GM12891 (cell line): ENCODE results near the gene ATR.

ENCODE experiments used
- DNase-seq: peaks from one replicate; pipeline ENCODE4 v3.0.0; 2011; ENCODE audit warnings: low spot score; ENCODE audit not compliant: insufficient read length
- FAIRE-seq: peaks from 2 replicates; lab custom pipeline; 2011; peaks lifted over from hg19 to GRCh38; lab: Jason Lieb, UNC
- PAX5 ChIP-seq: IDR thresholded peaks from 2 replicates; pipeline ENCODE4 v1.6.1; 2011; ENCODE audit warnings: low read length, moderate library complexity, mild to moderate bottlenecking; ENCODE audit not compliant: insufficient read depth, severe bottlenecking
- POLR2A ChIP-seq: IDR thresholded peaks from 2 replicates; pipeline ENCODE4 v1.6.1; 2011; ENCODE audit warnings: low read depth, low read length, control low read depth
- POLR2AphosphoS5 ChIP-seq: IDR thresholded peaks from 2 replicates; pipeline ENCODE4 v1.6.1; 2011; ENCODE audit warnings: low read depth, low read length, control low read depth
- POU2F2 ChIP-seq: IDR thresholded peaks from 2 replicates; pipeline ENCODE4 v1.6.1; 2011; ENCODE audit warnings: low read depth, mild to moderate bottlenecking, control low read depth, low read length, moderate library complexity
- SPI1 ChIP-seq: IDR thresholded peaks from 2 replicates; pipeline ENCODE4 v1.6.1; 2011; ENCODE audit warnings: low read depth, low read length, control low read depth
- TAF1 ChIP-seq: IDR thresholded peaks from 2 replicates; pipeline ENCODE4 v1.6.1; 2011; ENCODE audit warnings: low read depth, low read length, control low read depth

ATR gene

GRCh38 chr3:142500211-142500610, 78.3 kb downstream of the ATR start:
- FAIRE-seq (no peak), DNase-seq (no peak)
- TF ChIP-seq SPI1 (no peak), TAF1 (no peak), POLR2A (no peak), POU2F2 (no peak), POLR2AphosphoS5 (no peak), PAX5 (no peak)

GRCh38 chr3:142498397-142499180, 79.9 kb downstream of the ATR start:
- no peak for DNase-seq
- FAIRE-seq = peak; percentile 35
- TF ChIP-seq TAF1 = no peak
- TF ChIP-seq SPI1 = no peak
- TF ChIP-seq PAX5 = no peak
- no peak for TF ChIP-seq POLR2A
- no peak for TF ChIP-seq POU2F2
- TF ChIP-seq POLR2AphosphoS5 = no peak

GRCh38 chr3:142497729-142498128, 80.8 kb downstream of the ATR start:
- FAIRE-seq (no peak), DNase-seq (no peak)
- TF ChIP-seq POLR2AphosphoS5 (no peak), SPI1 (no peak), PAX5 (no peak), POLR2A (no peak), TAF1 (no peak), POU2F2 (no peak)

GRCh38 chr3:142495103-142495502, 83.4 kb downstream of the ATR start:
- FAIRE-seq (no peak), DNase-seq (no peak)
- TF ChIP-seq PAX5 = no peak
- TF ChIP-seq POLR2A = no peak
- no peak for TF ChIP-seq SPI1
- TF ChIP-seq POU2F2 = no peak
- no peak for TF ChIP-seq POLR2AphosphoS5
- TF ChIP-seq TAF1 = no peak

GRCh38 chr3:142492184-142492583, 86.3 kb downstream of the ATR start:
- TF ChIP-seq TAF1 (no peak), POLR2A (no peak), PAX5 (no peak), SPI1 (no peak), POLR2AphosphoS5 (no peak), POU2F2 (no peak)
- DNase-seq (no peak), FAIRE-seq (no peak)

- FAIRE-seq (no peak), DNase-seq (no peak)
- TF ChIP-seq TAF1 (no peak), POLR2A (no peak)
These were observed 88.8 kb downstream of the ATR start for GRCh38 chr3:142489572-142490323.

- no peak for FAIRE-seq
- TF ChIP-seq PAX5 (no peak), TAF1 (no peak), SPI1 (no peak), POLR2A (no peak), POLR2AphosphoS5 (no peak), POU2F2 (no peak)
These were observed 93.6 kb downstream of the ATR start for GRCh38 chr3:142484912-142485435.

GRCh38 chr3:142481196-142481595, 97.3 kb downstream of the ATR start:
- TF ChIP-seq POLR2A = no peak
- no peak for TF ChIP-seq POU2F2
- TF ChIP-seq POLR2AphosphoS5 = no peak
- no peak for TF ChIP-seq PAX5
- no peak for TF ChIP-seq TAF1
- no peak for TF ChIP-seq SPI1
- FAIRE-seq (no peak), DNase-seq (no peak)

More at GRCh38 chr3:142484912-142485435, 93.6 kb downstream of the ATR start:
- DNase-seq = no peak

GRCh38 chr3:142470826-142471225, 107.7 kb downstream of the ATR start:
- TF ChIP-seq POU2F2 = no peak
- no peak for TF ChIP-seq POLR2A
- TF ChIP-seq POLR2AphosphoS5 = no peak
- TF ChIP-seq PAX5 = no peak
- no peak for TF ChIP-seq SPI1
- TF ChIP-seq TAF1 = no peak
- FAIRE-seq = peak; percentile 35
- no peak for DNase-seq

GRCh38 chr3:142468456-142468855, 110.1 kb downstream of the ATR start:
- no peak for FAIRE-seq
- TF ChIP-seq SPI1 (no peak), POU2F2 (no peak), POLR2AphosphoS5 (no peak), TAF1 (no peak), PAX5 (no peak), POLR2A (no peak)
- no peak for DNase-seq
